Loucy (cell line): ENCODE results near the gene BCL11A.

Source experiments
- H2AFZ ChIP-seq: fragments of 200-600 bp; sonication (generic); 2 replicates; pipeline ENCODE4 v1.6.0; 2016; ENCODE audit warnings: antibody characterized with exemption, mild to moderate bottlenecking, low read length, moderate library complexity
- H3F3A ChIP-seq: fragments of 200-600 bp; 2 replicates; pipeline ENCODE4 v1.6.0; 2016; ENCODE audit warnings: antibody characterized with exemption, low read depth, mild to moderate bottlenecking
- H3K27me3 ChIP-seq: fragments of 200-600 bp; sonication (generic); 2 replicates; pipeline ENCODE4 v1.6.1; 2014; ENCODE audit warnings: low read length, mild to moderate bottlenecking; ENCODE audit not compliant: insufficient read depth, poor library complexity, severe bottlenecking
- H3K36me3 ChIP-seq: fragments of 200-600 bp; sonication (generic); 2 replicates; pipeline ENCODE4 v1.6.1; 2016; ENCODE audit warnings: low read length; ENCODE audit not compliant: insufficient read depth
- H3K4me1 ChIP-seq: fragments of 200-600 bp; sonication (generic); 2 replicates; pipeline ENCODE4 v1.5.1; 2014; ENCODE audit warnings: low read length, mild to moderate bottlenecking; ENCODE audit not compliant: insufficient read depth, poor library complexity, severe bottlenecking
- H3K4me2 ChIP-seq: fragments of 200-600 bp; sonication (generic); 2 replicates; pipeline ENCODE4 v1.6.0; 2014; ENCODE audit warnings: antibody characterized with exemption, low read length, low read depth, mild to moderate bottlenecking; ENCODE audit not compliant: poor library complexity, severe bottlenecking
- H3K4me3 ChIP-seq: fragments of 200-600 bp; sonication (generic); 2 replicates; pipeline ENCODE4 v1.5.1; 2014; ENCODE audit warnings: low read length, mild to moderate bottlenecking, mixed read lengths; ENCODE audit not compliant: poor library complexity, severe bottlenecking
- H3K79me2 ChIP-seq: fragments of 200-600 bp; sonication (generic); 2 replicates; pipeline ENCODE4 v1.6.1; 2014; ENCODE audit warnings: low read length; ENCODE audit not compliant: insufficient read depth
- H3K9ac ChIP-seq: fragments of 200-600 bp; sonication (generic); 2 replicates; pipeline ENCODE4 v1.6.0; 2014; ENCODE audit warnings: mild to moderate bottlenecking, low read depth, low read length, moderate library complexity; ENCODE audit not compliant: poor library complexity, severe bottlenecking
- H3K9me2 ChIP-seq: fragments of 200-600 bp; sonication (generic); replicated peaks from 2 replicates; pipeline ENCODE4 v1.6.1; 2016; ENCODE audit warnings: low read depth, low read length, mixed read lengths
- H3K9me3 ChIP-seq: fragments of 200-600 bp; sonication (generic); 2 replicates; pipeline ENCODE4 v1.6.1; 2014; ENCODE audit warnings: mild to moderate bottlenecking, antibody characterized with exemption, low read length, low read depth; ENCODE audit not compliant: insufficient read depth
- H4K20me1 ChIP-seq: fragments of 200-600 bp; sonication (generic); 2 replicates; pipeline ENCODE4 v1.6.0; 2014; ENCODE audit warnings: antibody characterized with exemption, low read length, mild to moderate bottlenecking; ENCODE audit not compliant: insufficient read depth, poor library complexity, severe bottlenecking
- EZH2phosphoT487 ChIP-seq: fragments of 200-600 bp; IDR thresholded peaks from 2 replicates; pipeline ENCODE4 v1.6.1; 2018; ENCODE audit warnings: antibody characterized with exemption, mild to moderate bottlenecking, moderate library complexity, borderline replicate concordance
- TF ChIP-seq, protein P1 (sequence below): fragments of 200-600 bp; sonication (generic); conservative IDR thresholded peaks from 2 replicates; pipeline ENCODE4 v1.5.1; 2014; ENCODE audit warnings: mild to moderate bottlenecking, antibody characterized with exemption, low read length

Gene BCL11A

DNA sequence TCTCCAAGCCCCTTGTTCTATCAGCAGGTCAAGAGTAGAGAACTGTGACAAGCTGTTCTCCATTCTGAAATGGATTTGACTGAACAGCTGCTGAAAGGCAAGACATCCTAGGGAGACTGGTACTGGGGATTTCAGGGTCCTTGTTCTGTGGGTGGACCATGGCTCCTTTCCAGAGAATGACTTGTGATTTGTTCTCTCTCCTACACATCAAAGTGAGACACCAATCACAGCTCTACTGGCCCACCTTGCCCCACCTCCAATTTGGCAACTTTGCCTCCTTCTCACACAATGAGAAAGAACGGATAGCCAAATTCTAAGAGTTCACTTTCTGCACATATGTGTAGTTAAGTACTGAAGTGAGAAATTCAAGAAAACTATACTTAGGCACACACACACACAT, 67.4 kb downstream of the BCL11A start:
- H4K20me1 ChIP-seq: peaks cover 3% of the 10 kb centered on the region
- no peak overlapping the region for H2AFZ ChIP-seq
- H3K4me2 ChIP-seq: no peak overlapping the region
- no peaks in the 10 kb centered on the region for H3K27me3 ChIP-seq
- no peak for TF ChIP-seq EZH2phosphoT487
- TF ChIP-seq, protein P1, sequence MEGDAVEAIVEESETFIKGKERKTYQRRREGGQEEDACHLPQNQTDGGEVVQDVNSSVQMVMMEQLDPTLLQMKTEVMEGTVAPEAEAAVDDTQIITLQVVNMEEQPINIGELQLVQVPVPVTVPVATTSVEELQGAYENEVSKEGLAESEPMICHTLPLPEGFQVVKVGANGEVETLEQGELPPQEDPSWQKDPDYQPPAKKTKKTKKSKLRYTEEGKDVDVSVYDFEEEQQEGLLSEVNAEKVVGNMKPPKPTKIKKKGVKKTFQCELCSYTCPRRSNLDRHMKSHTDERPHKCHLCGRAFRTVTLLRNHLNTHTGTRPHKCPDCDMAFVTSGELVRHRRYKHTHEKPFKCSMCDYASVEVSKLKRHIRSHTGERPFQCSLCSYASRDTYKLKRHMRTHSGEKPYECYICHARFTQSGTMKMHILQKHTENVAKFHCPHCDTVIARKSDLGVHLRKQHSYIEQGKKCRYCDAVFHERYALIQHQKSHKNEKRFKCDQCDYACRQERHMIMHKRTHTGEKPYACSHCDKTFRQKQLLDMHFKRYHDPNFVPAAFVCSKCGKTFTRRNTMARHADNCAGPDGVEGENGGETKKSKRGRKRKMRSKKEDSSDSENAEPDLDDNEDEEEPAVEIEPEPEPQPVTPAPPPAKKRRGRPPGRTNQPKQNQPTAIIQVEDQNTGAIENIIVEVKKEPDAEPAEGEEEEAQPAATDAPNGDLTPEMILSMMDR: no peak
- no peaks in the 10 kb centered on the region for H3K9me3 ChIP-seq
- no peaks in the 10 kb centered on the region for H3K9me2 ChIP-seq
- H3K9ac ChIP-seq: no peak overlapping the region
- H3F3A ChIP-seq: no peaks in the 10 kb centered on the region
- H3K4me3 ChIP-seq: no peak overlapping the region
- no peaks in the 10 kb centered on the region; the same call in 1 of the 2 replicates for H3K79me2 ChIP-seq
- H3K4me1 ChIP-seq: no peaks in the 10 kb centered on the region
- peaks cover 5% of the 10 kb centered on the region; the same call in 1 of the 2 replicates for H3K36me3 ChIP-seq

DNA sequence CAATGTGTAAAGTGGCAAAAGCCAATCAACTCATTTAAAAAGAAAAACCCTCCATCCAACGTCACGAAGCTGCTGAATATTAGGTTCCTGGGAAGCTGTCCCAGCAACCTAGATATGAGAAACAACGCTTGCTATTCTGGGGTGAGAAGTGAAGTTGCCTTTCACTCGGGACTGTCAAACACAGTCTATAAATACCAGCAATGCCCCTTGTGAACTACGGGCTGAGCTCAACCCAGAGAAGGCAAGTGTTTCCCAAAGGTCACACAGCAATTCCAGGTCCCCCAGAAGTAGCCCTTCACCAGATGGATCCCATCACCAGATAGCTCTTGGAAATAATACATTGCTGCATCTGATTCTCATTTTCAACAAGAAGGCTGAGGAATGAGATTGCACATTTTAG, 67.9 kb downstream of the BCL11A start:
- H4K20me1 ChIP-seq: peaks cover 3% of the 10 kb centered on the region
- H2AFZ ChIP-seq: no peak overlapping the region
- no peaks in the 10 kb centered on the region for H3F3A ChIP-seq
- no peaks in the 10 kb centered on the region; the same call in 1 of the 2 replicates for H3K79me2 ChIP-seq
- no peaks in the 10 kb centered on the region for H3K27me3 ChIP-seq
- no peaks in the 10 kb centered on the region for H3K9me3 ChIP-seq
- peaks cover 5% of the 10 kb centered on the region; the same call in 1 of the 2 replicates for H3K36me3 ChIP-seq
- H3K9me2 ChIP-seq: no peaks in the 10 kb centered on the region
- TF ChIP-seq EZH2phosphoT487: no peak
- TF ChIP-seq, protein P1: no peak
- H3K9ac ChIP-seq: no peak overlapping the region
- no peak overlapping the region for H3K4me2 ChIP-seq
- no peaks in the 10 kb centered on the region for H3K4me1 ChIP-seq
- no peak overlapping the region for H3K4me3 ChIP-seq

DNA sequence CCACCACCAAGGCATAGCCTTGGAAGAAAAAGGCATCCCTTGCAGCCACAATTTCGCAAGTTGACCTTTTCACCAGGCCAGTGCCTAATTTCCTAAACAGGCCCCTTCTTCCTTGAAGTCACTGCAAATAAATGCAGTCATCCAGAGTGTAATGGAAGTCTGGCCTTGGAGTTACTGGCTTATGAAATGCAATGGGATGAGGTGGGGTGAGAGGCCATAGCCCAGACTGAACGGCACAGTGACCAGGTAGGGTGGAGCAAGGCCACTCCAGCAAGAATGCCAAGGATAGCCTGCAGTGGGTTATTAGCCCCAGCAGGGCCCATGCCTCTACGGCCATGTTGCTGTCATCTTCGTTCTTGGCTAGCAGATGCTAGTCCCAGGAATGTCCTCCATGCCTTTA, 68.4 kb downstream of the BCL11A start:
- H3K9me2 ChIP-seq: no peaks in the 10 kb centered on the region
- H4K20me1 ChIP-seq: peaks cover 3% of the 10 kb centered on the region

More for the DNA sequence above, 68.4 kb downstream of the BCL11A start:
- TF ChIP-seq, protein P1: no peak
- no peak overlapping the region for H3K9ac ChIP-seq
- H3K36me3 ChIP-seq: peaks cover 5% of the 10 kb centered on the region; the same call in 1 of the 2 replicates
- no peaks in the 10 kb centered on the region for H3K4me1 ChIP-seq
- H2AFZ ChIP-seq: no peak overlapping the region
- H3K9me3 ChIP-seq: no peaks in the 10 kb centered on the region
- no peak overlapping the region for H3K4me2 ChIP-seq
- no peaks in the 10 kb centered on the region for H3K27me3 ChIP-seq
- no peaks in the 10 kb centered on the region; the same call in 1 of the 2 replicates for H3K79me2 ChIP-seq
- no peak overlapping the region for H3K4me3 ChIP-seq
- no peaks in the 10 kb centered on the region for H3F3A ChIP-seq
